HFFc6 (cell line): ENCODE results near the gene CCM2. TPM values are rescaled to one million over a fixed set of nuclear protein-coding genes. Genes with fewer than 3 reads are reported as not detected.

Experiments
- DNase-seq: peaks from one replicate; pipeline ENCODE4 v3.0.0-alpha.2; 2018
- H3K27ac Mint-ChIP-seq: 2 replicates; pipeline ENCODE4 v1.8.0; 2020; ENCODE audit warnings: mild to moderate bottlenecking, mixed read lengths
- H3K27me3 Mint-ChIP-seq: 2 replicates; pipeline ENCODE4 v1.8.0; 2021; ENCODE audit warnings: mild to moderate bottlenecking, moderate library complexity, mixed read lengths; ENCODE audit not compliant: insufficient read depth
- H3K36me3 Mint-ChIP-seq: 2 replicates; pipeline ENCODE4 v1.8.0; 2021; ENCODE audit warnings: low read depth, mixed read lengths
- H3K4me1 Mint-ChIP-seq: 2 replicates; pipeline ENCODE4 v1.8.0; 2020; ENCODE audit warnings: low read depth, mixed read lengths
- H3K4me3 Mint-ChIP-seq: 2 replicates; pipeline ENCODE4 v1.8.0; 2020; ENCODE audit warnings: mild to moderate bottlenecking, moderate library complexity, mixed read lengths
- H3K9me3 Mint-ChIP-seq: 2 replicates; pipeline ENCODE4 v1.8.0; 2020; ENCODE audit warnings: mild to moderate bottlenecking, mixed read lengths
- CTCF ChIP-seq: fragments of 200-600 bp; sonication (generic); IDR thresholded peaks from 2 replicates; pipeline ENCODE4 v1.5.0; 2021; ENCODE audit warnings: antibody characterized with exemption, mild to moderate bottlenecking
- total RNA-seq, 6 experiments: library from RNA; stranded (reverse); fragmentation: NEBNext Ultra II Directional; extraction: Animal tissue kit (Norgen Biotek cat#: 25700); gene quantifications; 2 replicates in 1 of 6; 3 replicates in 5 of 6; pipeline ENCODE4 v1.2.3, GENCODE V29; 2021

CCM2 gene
- total RNA-seq, 6 experiments from 2014 or later: 50.3 to 57.4 (median 52.7) TPM

- TF ChIP-seq CTCF: no peak
- peaks cover 2% of the 10 kb centered on the region; the same call in 1 of the 2 replicates for H3K27me3 Mint-ChIP-seq
- H3K36me3 Mint-ChIP-seq: peaks cover 12% of the 10 kb centered on the region
- no peak overlapping the region; the same call in 1 of the 2 replicates for H3K27ac Mint-ChIP-seq
- H3K4me3 Mint-ChIP-seq: no peak overlapping the region; the same call in 1 of the 2 replicates
- no peak for DNase-seq
- no peaks in the 10 kb centered on the region for H3K9me3 Mint-ChIP-seq
- H3K4me1 Mint-ChIP-seq: no peaks in the 10 kb centered on the region
Measured at GRCh38 chr7:45073031-45073785, 73.2 kb downstream of the CCM2 start.

- Mint-ChIP-seq H3K4me1 (no peaks in the 10 kb centered on the region), H3K9me3 (no peaks in the 10 kb centered on the region), H3K27ac (no peak overlapping the region), H3K27me3 (peaks cover 2% of the 10 kb centered on the region; the same call in 1 of the 2 replicates), H3K36me3 (peaks cover 12% of the 10 kb centered on the region), H3K4me3 (no peak overlapping the region)
- no peak for DNase-seq
- TF ChIP-seq CTCF: no peak
Measured at GRCh38 chr7:45073786-45074527, 74.0 kb downstream of the CCM2 start.

- Mint-ChIP-seq H3K27ac (no peak overlapping the region), H3K9me3 (no peaks in the 10 kb centered on the region), H3K36me3 (peaks cover 12% of the 10 kb centered on the region), H3K4me3 (no peak overlapping the region), H3K4me1 (no peaks in the 10 kb centered on the region), H3K27me3 (peaks cover 2% of the 10 kb centered on the region; the same call in 1 of the 2 replicates)
- no peak for DNase-seq
- no peak for TF ChIP-seq CTCF
Measured at GRCh38 chr7:45074528-45075354, 74.7 kb downstream of the CCM2 start.

GRCh38 chr7:45075355-45075644, 75.3 kb downstream of the CCM2 start:
- Mint-ChIP-seq H3K27me3 (peaks cover 4% of the 10 kb centered on the region; the same call in 1 of the 2 replicates), H3K9me3 (no peaks in the 10 kb centered on the region), H3K4me1 (no peaks in the 10 kb centered on the region), H3K27ac (no peak overlapping the region), H3K4me3 (no peak overlapping the region), H3K36me3 (peaks cover 12% of the 10 kb centered on the region)
- no peak for DNase-seq
- TF ChIP-seq CTCF: no peak

- H3K4me1 Mint-ChIP-seq: no peaks in the 10 kb centered on the region
- H3K27ac Mint-ChIP-seq: no peak overlapping the region
- no peak for TF ChIP-seq CTCF
- peaks cover 4% of the 10 kb centered on the region for H3K27me3 Mint-ChIP-seq
- H3K4me3 Mint-ChIP-seq: no peak overlapping the region
- peaks cover 12% of the 10 kb centered on the region for H3K36me3 Mint-ChIP-seq
- no peak for DNase-seq
- no peaks in the 10 kb centered on the region for H3K9me3 Mint-ChIP-seq
Measured at GRCh38 chr7:45075871-45076796, 76.1 kb downstream of the CCM2 start.
